ELF-1 (cell line): Measurements from ENCODE around the gene NAA30.

ENCODE experiments used
- DNase-seq: peaks from one replicate; pipeline ENCODE4 v3.0.0-alpha.2; 2016; ENCODE audit warnings: low read depth, low spot score

NAA30 gene

DNA sequence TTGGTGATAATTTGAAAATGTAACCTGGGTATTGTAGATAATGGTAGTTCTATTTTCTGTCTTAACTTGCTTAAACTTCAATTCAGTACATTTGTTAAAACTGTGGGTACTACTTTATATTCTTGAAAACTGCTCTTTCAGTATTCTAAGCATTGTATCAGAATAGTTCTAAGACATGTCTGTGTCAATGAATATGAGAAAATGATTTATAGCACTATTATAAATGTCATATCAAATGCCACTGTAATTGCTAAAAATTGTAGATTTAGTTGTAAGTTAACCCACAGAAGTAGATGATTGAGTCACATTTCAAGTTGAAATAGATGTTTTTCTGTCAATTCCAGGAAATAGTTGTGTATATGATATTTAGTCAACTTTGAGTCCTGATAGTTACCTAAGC, 2.4 kb downstream of the NAA30 start:
- DNase-seq, result no peak

DNA sequence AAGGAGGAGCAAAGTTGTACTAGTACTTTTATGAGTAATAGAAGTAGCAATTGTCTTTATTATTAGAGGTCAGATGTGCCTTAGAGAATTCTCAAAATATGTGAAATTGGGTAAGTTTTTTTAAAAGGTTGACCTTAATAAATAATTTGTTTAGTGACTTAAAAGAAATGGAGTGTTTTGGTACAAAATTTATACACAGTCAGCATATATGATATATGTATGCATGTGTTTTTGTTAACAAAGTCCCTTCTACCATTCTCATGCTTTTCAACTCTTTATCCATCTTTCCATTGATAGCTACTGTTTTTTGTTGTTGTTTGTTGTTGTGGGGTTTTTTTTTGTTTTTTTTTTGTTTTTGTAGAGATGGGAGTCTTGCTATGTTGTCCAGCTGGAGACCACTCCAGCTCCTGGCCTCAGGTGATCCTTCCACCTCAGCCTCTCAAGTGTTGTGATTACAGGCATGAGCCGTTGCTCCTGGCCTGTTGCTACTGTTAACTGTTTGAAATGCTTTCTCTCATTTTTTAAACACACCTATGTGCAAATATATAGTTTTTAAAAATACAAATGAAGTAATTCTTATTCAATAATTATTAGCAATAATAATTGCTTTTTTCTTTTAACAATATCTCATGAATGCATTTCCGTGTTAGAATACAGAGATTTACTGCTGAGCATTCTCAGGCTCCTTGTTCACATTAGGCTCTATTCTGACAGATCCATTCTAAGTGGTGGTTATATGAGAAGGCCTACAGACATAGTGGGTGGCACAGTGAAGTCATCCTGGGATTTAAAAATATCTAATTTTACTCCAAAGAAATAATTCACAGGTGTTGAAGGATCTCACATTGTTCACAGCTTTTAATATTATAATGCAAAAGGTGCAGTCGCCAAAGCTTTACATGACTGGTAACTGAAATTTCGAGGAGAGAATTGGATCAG, 10.4 kb downstream of the NAA30 start:
- DNase-seq, result no peak

DNA sequence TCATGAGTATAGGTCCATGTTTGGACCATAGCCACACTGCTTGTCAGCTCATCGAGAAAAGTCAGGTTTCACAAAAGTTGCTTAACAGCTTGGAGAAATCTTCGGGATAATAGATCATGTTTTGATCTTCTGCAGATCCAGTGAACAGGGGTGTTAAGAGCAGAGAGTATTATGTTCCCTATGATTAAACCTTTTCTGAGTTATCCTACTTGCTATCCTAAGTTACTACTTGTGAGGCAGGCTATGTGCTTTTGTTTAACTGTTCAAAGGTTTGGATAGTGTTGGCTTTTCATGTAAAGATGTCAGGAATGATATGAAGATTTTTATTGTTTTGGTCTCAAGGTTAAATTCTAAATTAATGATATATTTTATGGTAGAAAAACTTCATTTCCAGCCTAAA, 11.1 kb downstream of the NAA30 start:
- no peak for DNase-seq

DNA sequence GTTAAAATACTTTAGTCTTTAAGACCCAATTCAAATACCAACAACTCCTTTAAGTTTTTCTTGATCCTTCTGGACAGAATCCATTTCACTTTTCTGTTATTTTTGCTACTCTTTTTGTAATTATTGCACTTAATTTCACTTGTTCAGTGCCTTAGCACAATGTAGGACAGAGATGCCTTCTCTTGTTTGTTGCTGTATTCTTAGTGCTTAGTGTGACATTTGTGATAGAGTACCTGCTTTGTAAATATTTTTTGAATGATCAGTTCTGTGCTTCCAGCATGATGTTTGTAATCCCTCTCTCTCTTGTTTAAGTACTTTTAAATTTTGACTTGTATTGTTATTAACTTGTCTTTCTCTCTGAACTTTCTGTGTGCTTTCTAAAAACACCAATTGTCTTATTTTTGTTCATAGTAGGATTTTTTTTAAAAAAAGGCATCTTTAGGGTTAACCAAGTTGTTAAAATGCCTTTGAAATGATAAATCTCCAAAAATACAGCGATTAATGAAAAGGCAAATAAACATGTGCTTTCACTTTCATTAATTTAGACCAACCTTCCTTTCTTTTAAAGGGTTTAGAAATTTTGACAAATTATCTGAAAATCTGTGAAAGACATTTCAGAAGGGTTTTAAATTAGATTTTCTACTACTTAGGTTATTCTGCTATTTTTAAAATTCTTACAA, 11.9 kb downstream of the NAA30 start:
- DNase-seq, result no peak

DNA sequence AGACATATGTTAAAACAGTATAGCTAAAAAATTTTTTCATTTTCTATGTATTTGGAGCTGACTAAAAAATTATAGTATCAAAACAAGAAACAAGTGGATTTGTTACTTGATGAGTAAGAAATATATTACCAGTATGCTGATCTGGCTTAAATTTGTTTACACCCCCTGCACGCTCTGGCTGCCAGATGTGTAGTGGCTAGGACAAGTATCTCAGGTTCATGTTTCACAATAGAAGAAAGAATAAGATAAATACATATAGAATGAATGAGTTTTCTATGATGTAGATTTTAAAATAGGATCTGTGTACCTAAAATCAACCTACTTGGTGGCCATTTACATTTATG, 13.1 kb downstream of the NAA30 start:
- no peak for DNase-seq

DNA sequence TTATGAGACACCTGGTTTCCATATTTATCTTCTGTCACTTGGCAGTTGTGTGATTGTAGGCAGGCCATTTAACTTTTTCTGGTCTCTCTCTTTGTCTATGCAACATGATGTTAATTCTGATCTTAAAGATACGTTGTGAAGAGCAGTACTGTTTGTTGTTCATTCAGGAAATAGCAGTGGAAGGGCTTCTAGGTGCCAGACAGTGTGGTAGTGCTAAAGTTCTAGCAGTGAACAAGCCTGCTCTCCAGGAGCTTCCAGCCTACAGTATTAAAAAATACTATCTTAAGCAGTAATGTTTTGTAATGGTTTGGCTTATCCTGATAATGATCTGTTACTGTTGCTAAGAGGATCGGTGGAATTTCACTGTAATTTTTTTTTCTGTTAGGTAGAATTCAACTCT, 15.2 kb downstream of the NAA30 start:
- DNase-seq, result no peak

DNA sequence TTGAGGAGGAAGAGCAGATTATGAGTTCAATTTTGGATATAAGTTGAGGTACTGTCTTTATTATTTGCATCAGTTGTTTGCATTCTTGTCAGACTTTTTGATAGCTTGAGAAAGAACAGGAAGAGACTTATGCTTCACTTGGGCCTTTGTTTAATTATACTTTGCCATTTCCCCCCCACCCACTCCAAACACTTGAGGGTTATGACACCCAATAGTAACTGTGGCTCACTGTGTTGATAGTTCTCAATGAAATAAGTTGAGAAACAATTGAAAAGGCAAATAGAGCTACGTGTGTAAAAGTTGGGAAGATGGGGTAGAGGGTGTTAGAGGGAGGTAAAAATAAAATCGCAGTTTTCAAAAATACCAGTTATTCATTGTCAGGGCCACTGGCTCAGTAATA, 17.7 kb downstream of the NAA30 start:
- DNase-seq, result no peak

DNA sequence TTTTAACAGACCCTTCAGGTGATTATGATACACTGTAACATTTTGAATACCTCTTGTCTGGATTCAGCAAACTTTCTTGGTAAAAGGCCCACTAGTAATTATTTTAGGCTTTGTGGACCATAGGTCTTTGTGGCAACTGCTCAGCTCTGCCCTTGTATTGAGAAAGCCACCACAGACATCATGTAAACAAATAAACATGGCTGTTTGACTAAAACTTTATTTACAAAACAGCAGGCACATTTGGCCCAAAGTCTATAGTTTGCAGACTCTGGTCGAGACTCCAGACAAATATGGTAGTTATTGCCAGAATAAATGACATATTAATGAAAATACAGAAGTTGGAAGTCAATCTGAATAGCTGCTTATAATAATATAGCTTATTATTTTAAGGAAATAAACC, 18.2 kb downstream of the NAA30 start:
- DNase-seq, result no peak

DNA sequence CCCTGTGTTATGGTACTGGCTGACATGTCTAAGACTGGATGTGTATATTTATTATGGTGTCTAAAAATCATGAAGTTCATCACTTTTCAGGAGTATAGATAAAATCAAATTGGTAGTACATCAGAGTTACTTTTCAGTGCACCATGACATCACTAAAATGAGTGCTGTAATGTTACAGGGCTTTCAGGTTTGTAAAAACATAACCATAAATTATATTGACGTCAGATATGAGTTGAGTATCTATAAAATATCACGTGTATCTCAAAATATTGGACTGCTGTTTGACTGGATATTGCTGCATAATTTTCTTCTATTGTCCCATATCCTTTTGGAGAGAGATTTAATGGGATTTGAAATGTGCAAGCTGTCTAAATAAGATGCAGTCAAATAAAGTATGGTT, 22.0 kb downstream of the NAA30 start:
- no peak for DNase-seq

DNA sequence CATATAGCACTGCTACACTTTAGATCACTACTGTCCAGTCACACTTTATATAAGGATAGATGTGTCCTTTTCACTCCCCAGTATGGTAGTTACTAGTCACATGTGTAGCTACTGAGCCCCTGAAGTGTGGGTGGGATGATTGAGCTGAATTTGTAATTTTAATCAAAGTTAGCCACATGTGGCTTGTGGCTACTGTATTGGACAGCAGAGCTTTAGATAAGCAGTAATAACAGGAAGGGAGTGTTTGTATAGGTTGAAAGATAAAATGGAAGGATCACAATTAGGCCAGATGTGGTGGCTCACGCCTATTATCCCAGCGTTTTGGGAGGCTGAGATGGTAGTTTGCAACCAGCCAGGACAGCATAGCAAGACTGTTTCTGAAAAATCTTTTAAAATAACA, 23.5 kb downstream of the NAA30 start:
- DNase-seq, result no peak

DNA sequence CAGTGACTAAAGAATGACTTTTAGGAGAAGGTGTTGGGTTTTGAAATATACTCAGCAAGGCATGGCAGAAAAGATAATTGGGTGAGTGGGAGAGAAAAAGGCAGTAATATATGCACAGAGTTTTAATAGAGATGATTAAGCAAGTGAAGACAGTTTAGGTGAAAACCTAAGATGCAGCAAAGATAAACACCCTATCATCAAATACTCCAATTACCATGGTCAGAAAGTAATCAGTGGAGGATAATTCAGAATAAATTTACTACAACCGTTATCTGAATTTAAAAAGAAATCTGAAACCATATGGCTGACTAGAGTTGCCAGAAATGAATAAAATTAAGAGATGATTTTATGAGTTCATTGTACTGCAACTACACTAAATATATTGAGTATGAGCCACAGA, 26.8 kb downstream of the NAA30 start:
- no peak for DNase-seq

DNA sequence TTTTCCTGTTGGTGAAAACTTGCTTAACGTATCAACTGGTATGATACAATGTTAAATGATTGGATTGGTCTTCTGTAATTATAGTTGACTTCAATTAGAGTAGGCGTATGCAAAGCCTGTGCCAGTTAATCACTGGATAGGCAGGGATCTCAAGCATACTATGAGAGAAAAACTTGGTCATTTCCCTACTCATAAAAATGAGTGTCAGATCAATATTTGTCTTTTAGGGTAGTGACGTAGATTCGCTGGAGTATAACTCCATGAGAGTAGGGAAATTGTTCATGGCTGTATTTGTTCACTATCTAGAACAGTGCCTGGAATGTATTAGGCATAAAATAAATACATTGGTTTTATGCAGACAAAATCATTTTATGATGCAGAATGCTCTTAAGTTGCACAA, 28.6 kb downstream of the NAA30 start:
- no peak for DNase-seq

DNA sequence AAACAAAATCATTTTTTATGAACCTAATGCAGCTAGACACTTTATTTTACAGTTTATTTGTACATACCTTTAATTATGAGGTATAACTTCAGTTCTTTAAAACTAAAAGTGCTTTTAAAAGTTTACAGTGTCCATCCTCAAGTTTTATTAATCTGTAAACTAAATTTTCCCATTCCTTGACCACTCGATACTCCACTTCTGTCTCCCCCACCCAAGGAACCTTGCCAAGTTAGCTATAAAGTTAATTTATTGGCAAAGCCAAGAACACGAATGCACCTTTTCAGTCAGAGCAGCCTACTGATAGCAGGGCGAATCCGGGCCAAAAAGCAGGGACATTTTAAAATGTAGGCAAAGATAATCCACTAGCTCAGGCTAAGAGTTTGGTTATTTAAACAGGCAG, 29.6 kb downstream of the NAA30 start:
- no peak for DNase-seq

DNA sequence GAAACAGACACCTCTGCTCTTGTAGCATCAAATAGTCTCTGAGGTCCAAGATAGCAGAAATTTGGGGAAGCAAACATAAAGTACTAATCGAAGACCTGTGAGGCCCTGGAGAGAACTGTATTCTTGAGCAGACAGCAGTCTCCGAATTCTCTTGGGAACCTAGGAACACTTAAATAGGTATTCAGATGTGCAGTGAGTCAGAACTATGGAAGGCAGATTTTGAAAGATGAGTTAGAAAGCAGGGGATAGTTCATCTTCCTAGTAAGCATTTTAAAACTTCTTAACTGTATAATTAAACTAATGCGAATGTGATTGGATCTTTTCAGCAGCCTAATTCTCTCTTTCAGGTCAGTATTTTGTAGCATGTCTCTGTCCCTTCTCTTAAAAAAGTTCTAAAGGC, 30.6 kb downstream of the NAA30 start:
- DNase-seq, result no peak

DNA sequence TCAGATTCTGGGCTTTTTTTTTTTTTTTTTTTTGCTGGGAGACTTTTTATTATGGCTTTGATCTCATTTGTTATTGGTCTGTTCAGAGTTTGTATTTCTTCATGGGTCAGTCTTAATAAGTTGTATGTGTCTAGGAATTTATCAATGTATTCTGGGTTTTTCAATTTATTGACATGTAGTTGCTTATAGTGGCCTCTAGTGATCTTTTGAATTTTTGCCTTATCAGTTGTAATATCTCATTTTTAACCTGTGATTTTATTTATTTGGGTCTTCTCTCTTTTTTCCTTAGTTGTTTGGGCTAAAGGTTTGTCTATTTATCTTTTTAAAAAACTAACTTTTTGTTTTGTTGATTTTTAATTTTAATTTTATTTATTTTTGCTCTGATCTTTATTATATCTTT, 45.5 kb downstream of the NAA30 start:
- DNase-seq, result no peak

DNA sequence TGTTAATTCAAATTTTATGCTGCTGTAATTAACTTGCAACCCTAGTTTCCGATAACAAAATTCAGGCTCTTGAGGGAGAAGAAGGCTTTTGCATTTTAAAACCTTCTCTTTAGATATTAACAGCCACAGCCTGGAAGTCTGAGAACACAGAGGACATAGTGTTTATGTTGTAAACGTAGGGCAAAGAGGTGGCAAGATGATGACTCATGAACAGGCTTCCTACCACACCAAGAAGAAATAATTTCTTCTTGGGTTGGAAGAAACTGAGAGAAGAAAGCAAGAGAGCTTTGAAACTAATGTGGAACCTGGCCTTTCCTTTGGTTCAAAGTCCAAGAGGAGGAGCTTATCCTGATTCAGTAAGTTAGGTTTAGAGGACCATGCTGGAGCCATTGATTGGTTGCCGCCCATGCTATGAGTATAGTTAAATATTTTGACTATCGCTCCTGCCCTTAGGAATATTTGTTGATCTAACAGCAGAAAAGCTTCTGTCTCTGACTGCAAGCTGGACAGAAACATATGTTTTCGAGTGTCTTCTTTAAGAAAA, 71.5 kb downstream of the NAA30 start:
- DNase-seq, result no peak

DNA sequence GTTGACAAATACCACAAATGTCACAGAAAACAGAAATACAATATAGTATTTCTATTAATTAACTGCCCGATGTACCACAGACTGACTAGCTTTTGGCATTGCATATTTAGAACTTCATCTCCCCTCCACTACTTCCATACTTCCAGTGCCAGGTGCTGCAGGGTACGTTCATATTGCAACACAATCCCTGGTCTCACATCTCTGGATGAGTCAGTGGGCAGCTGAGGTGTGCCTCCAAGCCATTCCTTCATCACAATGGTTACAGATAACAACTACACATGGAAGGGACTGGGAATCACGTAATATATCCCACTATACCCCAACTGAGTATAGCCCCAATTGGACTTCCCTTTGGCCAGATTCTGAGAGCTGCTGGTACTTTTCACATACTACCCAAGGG, 72.2 kb downstream of the NAA30 start:
- no peak for DNase-seq

DNA sequence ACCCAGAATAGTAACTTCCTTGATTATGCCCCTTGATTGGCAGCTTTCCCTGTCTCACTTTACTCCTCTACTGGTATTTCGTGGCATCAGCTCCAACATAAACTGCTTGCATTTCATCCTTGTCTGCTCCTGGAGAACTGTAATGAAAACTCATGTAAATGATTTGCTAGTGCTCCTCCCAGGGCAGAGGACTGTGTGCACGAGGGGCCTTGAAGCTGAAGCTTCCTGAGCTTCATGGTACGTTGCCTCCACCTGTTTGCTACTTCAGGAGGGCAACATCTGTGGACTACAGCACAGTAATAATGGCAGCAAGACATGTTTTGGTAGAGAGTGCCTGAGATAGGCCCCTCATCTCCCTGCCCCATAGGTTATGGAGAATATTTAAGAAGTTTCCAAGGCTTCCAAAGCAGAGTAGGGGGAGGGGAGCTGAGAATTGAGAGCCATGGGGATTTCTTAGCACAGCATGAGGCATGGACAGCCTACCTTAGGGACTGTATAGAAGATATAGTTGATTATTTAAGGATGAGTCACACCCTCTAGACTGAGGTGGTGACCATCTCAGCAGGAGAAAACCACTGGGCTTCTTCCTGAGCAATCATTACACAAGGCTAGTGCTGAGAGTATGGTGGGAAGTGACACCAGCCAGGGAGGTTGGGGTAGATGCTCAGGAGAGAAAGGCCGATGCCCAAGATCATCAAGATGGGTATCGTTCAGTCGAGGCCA, 73.8 kb downstream of the NAA30 start:
- DNase-seq, result no peak
